Activated naive CD4-positive, alpha-beta T cell treated with anti-CD3 and anti-CD28 coated beads, Interleukin-2, amount 50 U/mL, for 72 hours (primary cell): ENCODE data around the gene ADRB2. TPM values are rescaled to one million over a fixed set of nuclear protein-coding genes. Genes with fewer than 3 reads are reported as not detected.
A peak's percentile ranks its signal among the peaks of the same experiment; 100 is the strongest.

Experiments used
- ATAC-seq, 2 donors: fragments of 150-1000 bp; cut with Tn5 transposase; 2 replicates each; pipeline ENCODE4 v1.10.0; 2021; ENCODE audit warnings: mild to moderate bottlenecking in 2 of 2, moderate library complexity in 2 of 2
- DNase-seq, 2 donors: peaks; one replicate each; pipeline ENCODE4 v3.0.0; 2021 to 2022; ENCODE audit warnings: low spot score in 2 of 2
- H3K27ac Mint-ChIP-seq, 2 donors: one replicate each; pipeline ENCODE4 v1.8.0; 2022; ENCODE audit warnings: mild to moderate bottlenecking in 2 of 2, mixed read lengths in 2 of 2
- H3K36me3 Mint-ChIP-seq, 2 donors: one replicate each; pipeline ENCODE4 v1.8.0; 2022; ENCODE audit warnings: mixed read lengths in 2 of 2
- H3K9me3 Mint-ChIP-seq, 2 donors: one replicate each; pipeline ENCODE4 v1.8.0; 2022; ENCODE audit warnings: mixed read lengths in 2 of 2
- total RNA-seq, 2 donors: library from RNA; stranded (reverse); gene quantifications; one replicate each; pipeline ENCODE4 v1.2.3, GENCODE V29; 2022

The ADRB2 gene
- total RNA-seq, 2 donors from 2014 or later = 0.29 to 1.1 TPM

DNA sequence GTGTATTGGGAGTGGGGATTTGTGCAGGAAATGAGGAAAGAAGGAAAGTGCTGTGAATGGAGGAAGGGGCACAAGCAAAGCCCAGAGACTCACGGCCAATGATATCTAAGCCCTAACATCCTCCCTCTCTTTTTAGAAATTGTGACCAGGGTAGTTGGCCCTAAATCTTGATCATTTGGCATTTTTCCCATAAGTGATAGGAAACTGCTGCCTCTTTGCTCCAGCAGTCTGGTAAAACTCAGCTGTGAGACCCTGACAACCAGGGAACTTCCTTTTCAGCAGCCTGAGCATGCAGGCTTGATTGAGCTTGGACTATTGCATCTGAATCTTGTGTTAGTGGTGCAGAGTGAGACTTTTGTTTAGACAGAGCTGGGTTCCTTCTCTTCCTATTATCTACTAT, 9.6 kb upstream of the ADRB2 start:
- Mint-ChIP-seq H3K27ac (no peak overlapping the region), H3K36me3 (no peaks in the 10 kb centered on the region), H3K9me3 (no peaks in the 10 kb centered on the region)
- DNase-seq = no peak
- no peak for ATAC-seq

DNA sequence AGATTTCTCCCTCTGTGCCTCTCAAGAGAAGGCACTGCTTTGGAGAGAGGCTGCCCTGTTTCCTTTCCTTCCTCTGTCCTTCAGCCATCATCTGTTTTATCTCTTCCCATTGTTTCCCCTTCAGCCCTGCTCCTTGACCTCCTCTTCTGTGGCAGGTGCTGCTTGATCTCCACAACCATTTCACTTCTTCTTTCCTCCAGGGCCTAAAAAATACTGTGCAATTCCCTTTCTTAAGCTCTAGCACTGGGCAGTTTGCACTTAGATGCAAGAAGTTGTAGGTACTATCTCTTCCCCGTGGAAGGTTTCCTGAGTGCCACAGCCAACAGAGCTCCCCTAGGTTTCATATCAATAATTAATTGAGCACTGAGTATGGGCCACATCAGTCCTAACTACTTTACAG, 8.8 kb upstream of the ADRB2 start:
- ATAC-seq = no peak
- Mint-ChIP-seq H3K9me3 (no peaks in the 10 kb centered on the region), H3K27ac (no peak overlapping the region), H3K36me3 (no peaks in the 10 kb centered on the region)
- no peak for DNase-seq

DNA sequence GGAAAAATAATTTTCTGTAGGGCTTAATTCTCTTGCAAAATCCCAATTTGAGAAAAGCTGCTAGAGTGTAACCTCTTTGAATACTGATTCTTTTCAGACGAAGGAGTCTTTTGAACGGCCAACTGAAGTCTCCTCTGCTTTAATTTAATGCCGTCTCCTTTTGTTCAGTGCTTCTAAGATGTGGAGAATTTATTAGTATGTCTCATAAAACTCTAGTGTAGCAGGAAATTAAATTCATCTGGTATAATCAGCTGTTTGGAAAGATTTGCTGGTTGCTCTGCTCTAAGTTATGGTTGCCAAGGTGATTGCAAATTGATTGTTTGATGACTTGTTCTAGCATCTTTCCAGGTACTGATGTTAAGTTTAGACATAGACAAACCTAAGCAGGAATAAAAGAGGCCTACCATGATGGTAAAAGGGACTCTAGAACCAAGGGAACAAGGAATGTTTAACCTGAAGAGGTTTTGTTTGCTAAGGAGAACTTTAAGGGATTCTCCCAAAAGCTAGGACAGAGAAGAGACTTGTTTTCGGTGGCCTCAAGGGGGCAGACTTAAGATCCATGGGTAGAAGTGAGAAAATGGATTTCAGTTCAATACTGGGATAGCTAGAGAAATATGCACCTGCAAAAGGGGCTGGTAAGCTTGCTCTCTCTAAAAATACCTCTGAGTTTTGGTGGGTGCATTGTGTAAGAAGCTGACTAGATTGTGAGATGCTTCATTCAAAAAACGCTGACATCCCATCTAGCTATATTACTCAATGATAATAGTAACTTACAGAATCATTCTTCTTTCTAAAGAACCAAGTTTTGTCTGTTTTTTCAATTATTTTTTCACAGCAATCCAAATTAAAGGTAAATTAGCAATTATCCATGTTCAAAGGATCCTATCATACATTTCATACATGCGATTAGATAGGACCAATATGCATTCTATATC, 5.7 kb upstream of the ADRB2 start:
- no peak for DNase-seq
- no peaks in the 10 kb centered on the region for H3K36me3 Mint-ChIP-seq
- peak; percentile 44 to 58 for ATAC-seq

DNA sequence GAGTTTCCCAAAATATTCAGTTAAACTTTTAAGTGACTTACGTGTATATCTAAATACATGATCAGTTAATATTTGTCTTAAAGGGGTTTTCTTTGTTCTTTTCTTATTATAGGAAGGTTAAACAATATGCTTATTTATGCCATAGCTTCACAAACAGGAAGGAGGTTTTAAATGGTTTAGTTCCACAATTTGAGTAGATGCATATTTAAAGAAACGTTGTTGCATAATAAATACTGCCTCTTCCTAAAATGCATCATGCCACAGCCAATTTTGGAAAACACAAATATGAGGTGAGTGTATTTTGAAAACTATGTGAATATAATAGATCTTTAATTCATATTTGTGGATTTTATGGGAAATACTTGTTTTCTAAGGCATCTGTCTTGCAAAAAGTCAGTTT, 2.5 kb upstream of the ADRB2 start:
- H3K27ac Mint-ChIP-seq = no peak overlapping the region
- H3K9me3 Mint-ChIP-seq = no peaks in the 10 kb centered on the region
- H3K36me3 Mint-ChIP-seq = no peaks in the 10 kb centered on the region
- ATAC-seq (no peak), DNase-seq (no peak)

More for the DNA sequence above, 5.7 kb upstream of the ADRB2 start:
- Mint-ChIP-seq H3K27ac (no peak overlapping the region), H3K9me3 (no peaks in the 10 kb centered on the region)

DNA sequence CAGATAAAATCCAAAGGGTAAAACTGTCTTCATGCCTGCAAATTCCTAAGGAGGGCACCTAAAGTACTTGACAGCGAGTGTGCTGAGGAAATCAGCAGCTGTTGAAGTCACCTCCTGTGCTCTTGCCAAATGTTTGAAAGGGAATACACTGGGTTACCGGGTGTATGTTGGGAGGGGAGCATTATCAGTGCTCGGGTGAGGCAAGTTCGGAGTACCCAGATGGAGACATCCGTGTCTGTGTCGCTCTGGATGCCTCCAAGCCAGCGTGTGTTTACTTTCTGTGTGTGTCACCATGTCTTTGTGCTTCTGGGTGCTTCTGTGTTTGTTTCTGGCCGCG, 727 bp upstream of the ADRB2 start:
- no peak for ATAC-seq
- DNase-seq = no peak
- Mint-ChIP-seq H3K27ac (peak overlapping the region in 1 of 2 donors; percentile 73), H3K9me3 (no peaks in the 10 kb centered on the region), H3K36me3 (no peaks in the 10 kb centered on the region)

DNA sequence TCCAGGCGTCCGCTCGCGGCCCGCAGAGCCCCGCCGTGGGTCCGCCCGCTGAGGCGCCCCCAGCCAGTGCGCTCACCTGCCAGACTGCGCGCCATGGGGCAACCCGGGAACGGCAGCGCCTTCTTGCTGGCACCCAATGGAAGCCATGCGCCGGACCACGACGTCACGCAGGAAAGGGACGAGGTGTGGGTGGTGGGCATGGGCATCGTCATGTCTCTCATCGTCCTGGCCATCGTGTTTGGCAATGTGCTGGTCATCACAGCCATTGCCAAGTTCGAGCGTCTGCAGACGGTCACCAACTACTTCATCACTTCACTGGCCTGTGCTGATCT, 294 bp downstream of the ADRB2 start:
- Mint-ChIP-seq H3K27ac (no peak overlapping the region), H3K9me3 (no peaks in the 10 kb centered on the region), H3K36me3 (no peaks in the 10 kb centered on the region)
- ATAC-seq (peak in 1 of 2 donors; percentile 53), DNase-seq (no peak)

DNA sequence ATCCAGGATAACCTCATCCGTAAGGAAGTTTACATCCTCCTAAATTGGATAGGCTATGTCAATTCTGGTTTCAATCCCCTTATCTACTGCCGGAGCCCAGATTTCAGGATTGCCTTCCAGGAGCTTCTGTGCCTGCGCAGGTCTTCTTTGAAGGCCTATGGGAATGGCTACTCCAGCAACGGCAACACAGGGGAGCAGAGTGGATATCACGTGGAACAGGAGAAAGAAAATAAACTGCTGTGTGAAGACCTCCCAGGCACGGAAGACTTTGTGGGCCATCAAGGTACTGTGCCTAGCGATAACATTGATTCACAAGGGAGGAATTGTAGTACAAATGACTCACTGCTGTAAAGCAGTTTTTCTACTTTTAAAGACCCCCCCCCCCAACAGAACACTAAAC, 1.3 kb downstream of the ADRB2 start:
- no peak for DNase-seq
- H3K36me3 Mint-ChIP-seq = no peaks in the 10 kb centered on the region

GRCh38 chr5:148828511-148829247, 2.3 kb downstream of the ADRB2 start:
- no peak for DNase-seq
- ATAC-seq = no peak
- no peaks in the 10 kb centered on the region for H3K9me3 Mint-ChIP-seq
- no peak overlapping the region for H3K27ac Mint-ChIP-seq
- no peaks in the 10 kb centered on the region for H3K36me3 Mint-ChIP-seq

More for the DNA sequence above, 1.3 kb downstream of the ADRB2 start:
- Mint-ChIP-seq H3K9me3 (no peaks in the 10 kb centered on the region), H3K27ac (peak overlapping the region; percentile 10 to 42)
- ATAC-seq = no peak

DNA sequence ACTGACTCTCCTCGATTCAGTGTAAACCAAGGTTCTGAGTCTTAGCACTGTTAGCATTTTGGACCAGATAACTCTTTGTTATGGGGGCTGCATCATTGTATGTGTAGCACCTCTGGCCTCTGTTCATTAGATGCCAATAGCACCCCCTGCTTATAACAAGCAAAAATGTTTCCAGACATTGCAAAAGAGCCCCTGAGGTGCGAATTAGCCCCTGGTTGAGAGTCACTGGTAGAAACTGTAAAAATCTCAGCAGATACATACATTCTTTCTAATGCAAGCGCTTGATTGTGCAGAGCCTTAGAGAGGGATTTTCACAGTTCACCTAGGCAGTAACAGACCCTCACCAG, 2.8 kb downstream of the ADRB2 start:
- no peaks in the 10 kb centered on the region for H3K36me3 Mint-ChIP-seq
- ATAC-seq (no peak), DNase-seq (no peak)
- H3K27ac Mint-ChIP-seq = no peak overlapping the region
- no peaks in the 10 kb centered on the region for H3K9me3 Mint-ChIP-seq

- DNase-seq (no peak), ATAC-seq (no peak)
- Mint-ChIP-seq H3K9me3 (no peaks in the 10 kb centered on the region), H3K36me3 (no peaks in the 10 kb centered on the region), H3K27ac (no peak overlapping the region)
These were observed 3.3 kb downstream of the ADRB2 start for GRCh38 chr5:148829734-148830133.

DNA sequence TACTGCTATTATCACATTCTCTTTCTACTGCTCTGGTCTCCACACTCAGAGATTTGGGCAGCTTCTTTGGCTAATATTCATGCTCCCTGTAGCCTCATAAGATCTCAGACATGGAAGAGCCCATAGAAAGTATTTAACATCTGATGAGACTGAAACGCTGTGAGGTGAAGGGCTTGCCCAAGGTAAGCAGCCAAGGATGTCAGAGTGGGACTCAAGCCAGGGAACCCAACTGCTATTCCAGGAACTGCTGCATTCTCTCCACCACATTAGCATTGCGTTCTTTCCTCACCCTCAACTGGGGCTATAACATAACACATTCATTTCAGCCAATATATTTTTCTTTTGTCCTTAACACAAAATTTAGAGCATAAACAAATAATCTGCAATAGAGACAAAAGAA, 3.8 kb downstream of the ADRB2 start:
- no peak overlapping the region for H3K27ac Mint-ChIP-seq
- no peaks in the 10 kb centered on the region for H3K9me3 Mint-ChIP-seq
- DNase-seq (no peak), ATAC-seq (no peak)
- H3K36me3 Mint-ChIP-seq = no peaks in the 10 kb centered on the region

- ATAC-seq (no peak), DNase-seq (no peak)
- Mint-ChIP-seq H3K36me3 (no peaks in the 10 kb centered on the region), H3K9me3 (no peaks in the 10 kb centered on the region), H3K27ac (no peak overlapping the region)
These were observed 5.5 kb downstream of the ADRB2 start for GRCh38 chr5:148831590-148832565.

DNA sequence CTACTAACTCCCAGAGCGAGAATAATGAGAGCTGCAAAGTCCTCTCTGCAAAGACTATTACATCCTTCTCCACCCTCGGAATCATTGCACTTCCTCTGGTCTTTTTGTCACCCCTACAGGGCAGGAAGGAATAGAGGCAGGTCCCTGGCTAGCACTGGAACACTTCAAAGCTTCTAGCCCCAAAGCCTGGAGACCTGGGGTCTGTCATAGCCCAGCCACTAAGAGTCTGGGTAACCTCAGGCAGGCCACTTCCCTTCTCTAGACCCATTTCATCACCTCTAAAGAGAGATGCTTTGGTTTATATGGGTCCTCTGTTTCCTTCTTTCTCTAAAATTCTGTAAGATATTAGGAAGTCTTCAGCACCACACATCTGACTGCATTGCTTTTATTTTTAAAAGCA, 6.7 kb downstream of the ADRB2 start:
- DNase-seq = no peak
- no peak for ATAC-seq
- Mint-ChIP-seq H3K9me3 (no peaks in the 10 kb centered on the region), H3K27ac (no peak overlapping the region), H3K36me3 (no peaks in the 10 kb centered on the region)

DNA sequence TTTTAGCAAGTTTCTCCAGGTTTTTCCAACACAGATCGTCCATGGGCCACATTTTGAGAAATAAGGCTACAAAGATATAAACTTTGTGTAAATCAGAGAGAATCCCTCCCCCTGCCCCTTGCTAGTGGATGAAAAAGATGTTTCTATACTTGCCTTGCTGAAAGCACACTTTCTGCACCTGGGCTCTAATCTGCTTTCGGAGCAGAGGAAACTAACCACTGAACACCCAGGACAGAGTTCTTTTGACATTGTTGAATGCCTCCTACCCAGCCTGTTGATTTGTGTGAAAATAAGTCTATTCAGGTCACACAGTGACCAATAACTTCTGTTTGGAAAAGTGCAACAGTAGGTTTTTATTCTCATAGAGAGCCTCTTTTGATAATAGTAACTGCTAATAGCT, 7.5 kb downstream of the ADRB2 start:
- DNase-seq (no peak), ATAC-seq (no peak)
- Mint-ChIP-seq H3K27ac (no peak overlapping the region), H3K9me3 (no peaks in the 10 kb centered on the region), H3K36me3 (no peaks in the 10 kb centered on the region)

DNA sequence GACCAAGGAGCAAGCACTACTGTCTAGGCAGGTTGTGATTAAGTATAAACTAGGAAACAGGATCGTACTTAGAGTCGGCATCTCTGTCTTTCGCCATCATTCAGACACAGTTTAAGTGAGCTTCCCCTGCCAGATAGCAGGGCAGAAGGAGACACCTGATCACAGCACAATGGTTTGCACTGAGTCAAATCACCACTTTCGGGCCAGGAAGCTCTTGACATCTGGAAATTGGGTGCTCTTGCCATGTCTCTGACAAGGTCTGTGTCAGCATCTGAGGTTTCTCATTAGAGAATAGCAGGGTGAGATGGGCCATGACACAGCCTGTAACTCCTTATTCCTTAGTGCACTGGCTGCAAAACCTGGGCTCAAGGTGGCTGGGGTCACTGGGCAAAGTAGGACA, 8.3 kb downstream of the ADRB2 start:
- no peak for DNase-seq
- H3K36me3 Mint-ChIP-seq = no peaks in the 10 kb centered on the region
- no peaks in the 10 kb centered on the region for H3K9me3 Mint-ChIP-seq
- peak; percentile 49 to 71 for ATAC-seq
- no peak overlapping the region for H3K27ac Mint-ChIP-seq

GRCh38 chr5:148836272-148837250, 10.2 kb downstream of the ADRB2 start:
- ATAC-seq (no peak), DNase-seq (no peak)
- no peaks in the 10 kb centered on the region for H3K9me3 Mint-ChIP-seq
- no peaks in the 10 kb centered on the region for H3K36me3 Mint-ChIP-seq
- no peak overlapping the region for H3K27ac Mint-ChIP-seq
